Activated CD4-positive, alpha-beta T cell treated with anti-CD3 and anti-CD28 coated beads for 36 hours (primary cell): Measurements from ENCODE around the gene DNAL1. TPM values are rescaled to one million over a fixed set of nuclear protein-coding genes. Genes with fewer than 3 reads are reported as not detected.

ENCODE experiments used
- ATAC-seq: fragments of 200-7000 bp; cut with Tn5 transposase; one replicate; pipeline ENCODE4 v1.10.0; 2021; ENCODE audit warnings: mild to moderate bottlenecking, moderate library complexity
- CTCF ChIA-PET: fragments of 350-600 bp; sonication (Branson Sonifier 250); formaldehyde crosslinking; loops from one replicate; lab custom pipeline; 2021; ENCODE audit warnings: antibody characterized with exemption; lab: Charles Lee
- POLR2A ChIA-PET: fragments of 350-600 bp; sonication (Branson Sonifier 250); formaldehyde crosslinking; loops from one replicate; lab custom pipeline; 2021; ENCODE audit warnings: antibody characterized with exemption, inconsistent platforms; lab: Charles Lee
- DNase-seq: peaks from one replicate; pipeline ENCODE4 v3.0.0-alpha.2; 2020
- H3K27ac Mint-ChIP-seq: one replicate; pipeline ENCODE4 v1.8.0; 2021; ENCODE audit warnings: mixed read lengths
- H3K27me3 Mint-ChIP-seq: one replicate; pipeline ENCODE4 v1.8.0; 2021; ENCODE audit warnings: mixed read lengths
- H3K36me3 Mint-ChIP-seq: one replicate; pipeline ENCODE4 v1.8.0; 2021; ENCODE audit warnings: low read depth, mixed read lengths
- H3K4me1 Mint-ChIP-seq: one replicate; pipeline ENCODE4 v1.8.0; 2021; ENCODE audit warnings: mixed read lengths
- H3K4me3 Mint-ChIP-seq: one replicate; pipeline ENCODE4 v1.8.0; 2021; ENCODE audit warnings: mild to moderate bottlenecking, moderate library complexity, mixed read lengths
- H3K9me3 Mint-ChIP-seq: one replicate; pipeline ENCODE4 v1.8.0; 2021; ENCODE audit warnings: low read depth, mixed read lengths
- intact Hi-C, 2 experiments: fragments of 100-400 bp; cut with DNase I in 1 of 2; cut with micrococcal nuclease in 1 of 2; formaldehyde crosslinking; loops; one replicate each; pipeline versions ENCODE4 v1.14.2 to v1.15.1; 2022 to 2024; cut with DNase I, micrococcal nuclease
- total RNA-seq, 2 experiments: library from RNA; stranded (reverse); gene quantifications; one replicate each; pipeline ENCODE4 v1.2.3, GENCODE V29; 2021

DNAL1 gene
- 1 to 10 TPM; 3.7 to 6.8 TPM for total RNA-seq

- no peaks in the 10 kb centered on the region for H3K27me3 Mint-ChIP-seq
These were observed at the start of gene DNAL1 for GRCh38 chr14:73644531-73645247. DNAL1 (plus strand) TSS chr14:73644986; CDS start chr14:73645040, 54 bp downstream.

GRCh38 chr14:73599499-73599898 lies 45.3 kb upstream of the DNAL1 start:
- POLR2A ChIA-PET, result no interaction called here

More at GRCh38 chr14:73644531-73645247, at the start of gene DNAL1:
- Mint-ChIP-seq H3K4me1 (peaks cover 16% of the 10 kb centered on the region), H3K9me3 (no peaks in the 10 kb centered on the region), H3K27ac (peak within 1 kb of the TSS; percentile 91), H3K4me3 (peak within 1 kb of the TSS; percentile 98), H3K36me3 (no peaks in the 10 kb centered on the region)
- ChIA-PET POLR2A (interaction anchor here (0.6 to 1.4 kb wide), 2 partner anchors 76 to 848 kb away, joined by 3 to 5 read pairs; partner anchors contain the start of gene ACOT2), CTCF (interaction anchor here (0.5 to 1.4 kb wide), 4 partner anchors 12 to 1630 kb away, joined by 3 to 4 read pairs (median 3); no protein-coding TSS in a partner anchor)
- intact Hi-C loops, result loop anchor here (1.0 to 5.0 kb wide), 9 partner anchors 53 to 617 kb away; partner anchors contain the start of genes ACOT2 (in 1 of the 2), ALDH6A1 (in 1 of the 2), BBOF1 (in 1 of the 2) and ENTPD5 (in 1 of the 2)
- ATAC-seq, result peak; percentile 100
- DNase-seq, result peak; percentile 95

GRCh38 chr14:73602994-73603393 lies 41.8 kb upstream of the DNAL1 start:
- no peaks in the 10 kb centered on the region for H3K27me3 Mint-ChIP-seq
- DNase-seq (no peak), ATAC-seq (no peak)
- intact Hi-C loops, result no loop called here
- no peak overlapping the region for H3K4me3 Mint-ChIP-seq
- no peaks in the 10 kb centered on the region for H3K36me3 Mint-ChIP-seq
- no peak overlapping the region for H3K27ac Mint-ChIP-seq
- no peaks in the 10 kb centered on the region for H3K9me3 Mint-ChIP-seq
- ChIA-PET CTCF (no interaction called here), POLR2A (no interaction called here)
- H3K4me1 Mint-ChIP-seq, result peaks cover 2% of the 10 kb centered on the region

More at GRCh38 chr14:73599499-73599898, 45.3 kb upstream of the DNAL1 start:
- H3K4me3 Mint-ChIP-seq, result no peak overlapping the region
- no peak for ATAC-seq
- H3K27me3 Mint-ChIP-seq, result no peaks in the 10 kb centered on the region
- intact Hi-C loops, result no loop called here
- no peaks in the 10 kb centered on the region for H3K4me1 Mint-ChIP-seq
- no peak overlapping the region for H3K27ac Mint-ChIP-seq
- H3K9me3 Mint-ChIP-seq, result no peaks in the 10 kb centered on the region
- no peaks in the 10 kb centered on the region for H3K36me3 Mint-ChIP-seq
- CTCF ChIA-PET, result interaction anchor here (1.2 kb wide), 2 partner anchors 9 to 90 kb away, joined by 3 to 4 read pairs; no protein-coding TSS in a partner anchor
- DNase-seq, result no peak

GRCh38 chr14:73606271-73606670 lies 38.5 kb upstream of the DNAL1 start:
- intact Hi-C loops, result no loop called here
- CTCF ChIA-PET, result interaction anchor here (0.6 to 1.9 kb wide), 3 partner anchors 14 to 119 kb away, joined by 3 to 5 read pairs (median 4); partner anchors contain the start of gene ACOT4
- no peak overlapping the region for H3K4me3 Mint-ChIP-seq
- POLR2A ChIA-PET, result interaction anchor here (0.6 kb wide), 1 partner anchor 138 kb away, joined by 6 read pairs; no protein-coding TSS in a partner anchor
- peak; percentile 51 for ATAC-seq
- H3K36me3 Mint-ChIP-seq, result no peaks in the 10 kb centered on the region
- H3K27me3 Mint-ChIP-seq, result no peaks in the 10 kb centered on the region
- peaks cover 2% of the 10 kb centered on the region for H3K4me1 Mint-ChIP-seq
- no peak overlapping the region for H3K27ac Mint-ChIP-seq
- DNase-seq, result no peak
- H3K9me3 Mint-ChIP-seq, result no peaks in the 10 kb centered on the region

GRCh38 chr14:73607241-73607640 lies 37.5 kb upstream of the DNAL1 start:
- no peaks in the 10 kb centered on the region for H3K36me3 Mint-ChIP-seq
- intact Hi-C loops, result no loop called here
- H3K27ac Mint-ChIP-seq, result no peak overlapping the region
- ChIA-PET CTCF (interaction anchor here (0.6 to 0.8 kb wide), 3 partner anchors 37 to 318 kb away, joined by 3 read pairs; no protein-coding TSS in a partner anchor), POLR2A (no interaction called here)
- H3K4me3 Mint-ChIP-seq, result no peak overlapping the region
- no peak for DNase-seq
- H3K9me3 Mint-ChIP-seq, result no peaks in the 10 kb centered on the region
- no peaks in the 10 kb centered on the region for H3K27me3 Mint-ChIP-seq
- peaks cover 5% of the 10 kb centered on the region for H3K4me1 Mint-ChIP-seq
- no peak for ATAC-seq

GRCh38 chr14:73610687-73611086 lies 34.1 kb upstream of the DNAL1 start:
- ChIA-PET CTCF (no interaction called here), POLR2A (no interaction called here)
- H3K27me3 Mint-ChIP-seq, result no peaks in the 10 kb centered on the region
- H3K9me3 Mint-ChIP-seq, result no peaks in the 10 kb centered on the region
- no peak overlapping the region for H3K4me3 Mint-ChIP-seq
- H3K4me1 Mint-ChIP-seq, result peaks cover 8% of the 10 kb centered on the region
- H3K36me3 Mint-ChIP-seq, result no peaks in the 10 kb centered on the region
- ATAC-seq, result no peak
- H3K27ac Mint-ChIP-seq, result no peak overlapping the region
- DNase-seq, result no peak
- intact Hi-C loops, result no loop called here

- H3K27me3 Mint-ChIP-seq, result no peaks in the 10 kb centered on the region
- CTCF ChIA-PET, result interaction anchor here (0.7 to 1.3 kb wide), 6 partner anchors 20 to 90 kb away, joined by 3 to 7 read pairs (median 4); partner anchors contain the start of genes ACOT2 and ACOT4
- peak; percentile 94 for ATAC-seq
- peak within 1 kb of the TSS; percentile 80 for H3K27ac Mint-ChIP-seq
- no peaks in the 10 kb centered on the region for H3K9me3 Mint-ChIP-seq
- peaks cover 6% of the 10 kb centered on the region for H3K4me1 Mint-ChIP-seq
- peak within 1 kb of the TSS; percentile 76 for H3K4me3 Mint-ChIP-seq
- H3K36me3 Mint-ChIP-seq, result no peaks in the 10 kb centered on the region
- POLR2A ChIA-PET, result interaction anchor here (0.7 to 0.8 kb wide), 2 partner anchors 21 to 42 kb away, joined by 3 to 4 read pairs; partner anchors contain the start of gene ACOT4
- intact Hi-C loops, result loop anchor here in 1 of 2 experiments (1.0 kb wide), 3 partner anchors 20 to 148 kb away; partner anchors contain the start of gene ACOT2
- DNase-seq, result peak; percentile 85
These were observed 32.3 kb upstream of the DNAL1 start, which contains the start of gene ACOT6 for GRCh38 chr14:73612339-73613045. ACOT6 (plus strand) TSS chr14:73612517; CDS start chr14:73612572, 55 bp downstream.

GRCh38 chr14:73613046-73613383 lies 31.8 kb upstream of the DNAL1 start:
- Mint-ChIP-seq H3K4me1 (peaks cover 6% of the 10 kb centered on the region), H3K36me3 (no peaks in the 10 kb centered on the region), H3K9me3 (no peaks in the 10 kb centered on the region), H3K27ac (peak overlapping the region; percentile 80), H3K4me3 (peak overlapping the region; percentile 76), H3K27me3 (no peaks in the 10 kb centered on the region)
- ATAC-seq, result peak; percentile 2
- ChIA-PET POLR2A (interaction anchor here (0.7 to 0.8 kb wide), 2 partner anchors 21 to 42 kb away, joined by 3 to 4 read pairs; partner anchors contain the start of gene ACOT4), CTCF (interaction anchor here (0.7 to 1.3 kb wide), 6 partner anchors 20 to 89 kb away, joined by 3 to 7 read pairs (median 4); partner anchors contain the start of genes ACOT2 and ACOT4)
- DNase-seq, result no peak
- intact Hi-C loops, result no loop called here

GRCh38 chr14:73613419-73613963 lies 31.3 kb upstream of the DNAL1 start:
- H3K4me1 Mint-ChIP-seq, result peaks cover 6% of the 10 kb centered on the region
- POLR2A ChIA-PET, result no interaction called here
- no peaks in the 10 kb centered on the region for H3K9me3 Mint-ChIP-seq
- no peaks in the 10 kb centered on the region for H3K36me3 Mint-ChIP-seq
- H3K27ac Mint-ChIP-seq, result peak overlapping the region; percentile 51
- no peak for DNase-seq
- intact Hi-C loops, result no loop called here
- no peaks in the 10 kb centered on the region for H3K27me3 Mint-ChIP-seq
- CTCF ChIA-PET, result interaction anchor here (0.8 to 1.2 kb wide), 4 partner anchors 20 to 32 kb away, joined by 3 to 7 read pairs (median 5); partner anchors contain the start of gene ACOT4
- ATAC-seq, result no peak
- peak overlapping the region; percentile 76 for H3K4me3 Mint-ChIP-seq

GRCh38 chr14:73616831-73617230 lies 28.0 kb upstream of the DNAL1 start:
- Mint-ChIP-seq H3K27ac (no peak overlapping the region), H3K27me3 (no peaks in the 10 kb centered on the region), H3K4me3 (no peak overlapping the region), H3K36me3 (no peaks in the 10 kb centered on the region), H3K9me3 (no peaks in the 10 kb centered on the region), H3K4me1 (peaks cover 6% of the 10 kb centered on the region)
- CTCF ChIA-PET, result interaction anchor here (0.7 to 0.9 kb wide), 2 partner anchors 117 to 258 kb away, joined by 3 read pairs; no protein-coding TSS in a partner anchor
- POLR2A ChIA-PET, result no interaction called here
- no peak for ATAC-seq
- intact Hi-C loops, result no loop called here
- DNase-seq, result no peak
